OCI-M2 (cell line): ENCODE results near the gene TRIM16.
"Not testable (repeated sequence)": the region's sequence is repeated elsewhere in the genome, so short reads cannot be mapped to it uniquely, and the experiment has no call there.

Source experiments
- DNase-seq: peaks from one replicate; lab custom pipeline; 2025; ENCODE audit not compliant: unreplicated experiment; lab: John Stamatoyannopoulos, UW

Gene TRIM16

DNA sequence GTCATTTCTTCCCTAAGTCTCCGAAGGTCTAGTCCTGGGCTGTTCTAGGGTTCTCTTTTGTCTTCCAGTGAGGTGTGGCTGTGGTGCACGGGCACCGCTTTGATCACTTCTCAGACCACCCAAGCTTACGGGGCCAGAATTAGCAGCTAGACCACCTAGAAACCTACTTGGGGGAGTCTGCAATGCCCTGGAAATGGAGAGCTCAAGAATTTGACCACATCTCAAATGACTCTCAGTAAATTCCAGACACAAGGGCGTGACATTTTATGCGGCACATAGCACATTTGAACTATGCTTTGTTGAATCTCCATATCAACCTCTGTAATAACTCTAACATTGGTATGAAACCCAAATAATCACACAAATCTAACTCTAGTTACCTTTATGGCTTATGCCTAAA is 24.9 kb downstream of the TRIM16 start:
- no peak for DNase-seq

- DNase-seq: no peak
Measured at GRCh38 chr17:15658296-15658695, 25.8 kb downstream of the TRIM16 start.

GRCh38 chr17:15657868-15658267 is 26.2 kb downstream of the TRIM16 start:
- DNase-seq: no peak

GRCh38 chr17:15654886-15655561 is 29.1 kb downstream of the TRIM16 start:
- no peak for DNase-seq

DNA sequence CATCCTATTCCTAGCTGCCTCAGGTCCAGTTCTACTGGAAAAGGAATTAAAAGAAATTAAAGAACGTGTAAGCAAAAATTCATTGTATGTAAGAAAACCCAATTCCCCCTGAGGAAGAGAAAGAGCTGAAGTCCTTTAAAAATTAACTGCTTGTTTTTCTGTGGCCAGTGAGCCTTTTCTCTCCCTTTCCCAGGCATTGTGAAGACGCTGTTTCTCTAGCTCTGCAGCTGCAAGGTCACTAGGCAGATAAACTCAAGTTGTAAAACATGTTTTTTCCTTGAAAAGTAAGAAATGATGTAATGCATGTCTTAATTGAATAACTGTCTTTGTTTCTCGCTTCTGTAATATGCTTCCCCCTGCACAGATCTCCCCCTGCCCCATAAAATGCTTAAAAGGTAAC is 29.7 kb downstream of the TRIM16 start:
- DNase-seq: not testable (repeated sequence)

- DNase-seq: no peak
Measured at GRCh38 chr17:15652960-15653359, 31.2 kb downstream of the TRIM16 start.

DNA sequence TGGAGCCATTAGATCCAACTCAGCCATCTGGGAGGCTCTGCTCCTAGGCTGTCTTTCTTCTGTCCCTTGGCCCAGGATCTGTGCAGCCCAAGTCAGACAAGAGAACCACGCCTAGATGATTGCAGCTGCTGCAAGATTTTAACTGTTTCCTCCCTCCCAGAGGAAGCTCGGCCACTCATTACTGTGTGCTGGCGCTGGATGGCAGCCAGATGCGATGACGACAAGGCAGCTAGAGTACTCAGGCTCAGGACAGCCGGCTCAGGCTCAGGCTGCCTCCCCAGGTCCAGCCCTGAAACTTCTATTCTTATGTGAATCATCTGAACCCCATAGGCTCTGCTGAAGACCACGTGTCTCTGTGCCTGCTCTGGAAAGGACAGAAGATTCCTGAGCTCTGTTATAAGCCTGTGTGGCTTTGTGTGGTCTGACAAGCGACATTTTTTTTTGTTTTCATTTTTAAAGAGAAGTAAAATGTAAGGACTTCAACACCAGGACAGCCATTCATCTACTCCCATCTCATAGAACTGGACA is 32.5 kb downstream of the TRIM16 start:
- no peak for DNase-seq

DNA sequence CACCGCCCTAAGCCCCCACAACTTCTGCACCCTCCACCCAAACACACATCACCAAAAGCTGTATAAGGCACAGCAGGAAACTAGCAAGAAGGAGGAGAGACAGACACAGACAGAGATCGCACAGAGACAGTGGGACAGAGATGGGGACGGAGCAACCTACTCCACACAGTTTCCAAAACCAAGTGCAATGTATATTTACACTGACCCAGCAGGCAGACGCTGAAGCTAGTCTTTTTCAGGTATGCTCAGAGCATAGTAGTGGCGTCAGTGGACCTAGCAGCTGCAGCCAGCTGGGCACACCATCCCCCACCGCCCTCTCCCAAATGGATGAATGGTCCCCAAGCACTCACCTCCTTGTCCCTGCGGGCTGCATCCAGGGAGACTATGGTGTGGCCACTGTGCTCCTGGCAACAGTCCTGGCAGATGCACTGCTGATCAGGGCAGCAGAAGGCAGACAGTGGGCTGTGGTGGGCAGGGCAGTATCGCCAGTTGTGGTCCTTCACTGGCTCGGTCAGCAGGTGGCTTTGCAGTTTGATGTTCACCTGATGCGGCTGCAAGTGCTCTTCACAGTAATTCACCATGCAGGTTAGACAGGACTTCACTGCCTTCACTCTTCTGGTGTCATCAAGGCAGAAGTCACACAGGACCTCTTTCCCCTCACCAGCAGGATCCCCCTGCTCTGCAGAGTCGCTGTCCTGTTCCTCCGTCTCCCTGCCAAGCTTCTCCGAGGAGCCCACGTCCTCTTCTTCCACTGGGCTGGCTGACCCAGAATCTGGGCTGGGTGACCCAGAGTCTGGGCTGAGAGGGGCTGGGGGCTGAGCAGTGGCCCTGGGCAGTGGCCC is 33.1 kb downstream of the TRIM16 start:
- no peak for DNase-seq

- DNase-seq: no peak
Measured at GRCh38 chr17:15649861-15650421, 34.2 kb downstream of the TRIM16 start.

- no peak for DNase-seq
Measured at GRCh38 chr17:15648386-15648785, 35.7 kb downstream of the TRIM16 start.

- DNase-seq: not testable (repeated sequence)
Measured at GRCh38 chr17:15645942-15646312, 38.2 kb downstream of the TRIM16 start.

DNA sequence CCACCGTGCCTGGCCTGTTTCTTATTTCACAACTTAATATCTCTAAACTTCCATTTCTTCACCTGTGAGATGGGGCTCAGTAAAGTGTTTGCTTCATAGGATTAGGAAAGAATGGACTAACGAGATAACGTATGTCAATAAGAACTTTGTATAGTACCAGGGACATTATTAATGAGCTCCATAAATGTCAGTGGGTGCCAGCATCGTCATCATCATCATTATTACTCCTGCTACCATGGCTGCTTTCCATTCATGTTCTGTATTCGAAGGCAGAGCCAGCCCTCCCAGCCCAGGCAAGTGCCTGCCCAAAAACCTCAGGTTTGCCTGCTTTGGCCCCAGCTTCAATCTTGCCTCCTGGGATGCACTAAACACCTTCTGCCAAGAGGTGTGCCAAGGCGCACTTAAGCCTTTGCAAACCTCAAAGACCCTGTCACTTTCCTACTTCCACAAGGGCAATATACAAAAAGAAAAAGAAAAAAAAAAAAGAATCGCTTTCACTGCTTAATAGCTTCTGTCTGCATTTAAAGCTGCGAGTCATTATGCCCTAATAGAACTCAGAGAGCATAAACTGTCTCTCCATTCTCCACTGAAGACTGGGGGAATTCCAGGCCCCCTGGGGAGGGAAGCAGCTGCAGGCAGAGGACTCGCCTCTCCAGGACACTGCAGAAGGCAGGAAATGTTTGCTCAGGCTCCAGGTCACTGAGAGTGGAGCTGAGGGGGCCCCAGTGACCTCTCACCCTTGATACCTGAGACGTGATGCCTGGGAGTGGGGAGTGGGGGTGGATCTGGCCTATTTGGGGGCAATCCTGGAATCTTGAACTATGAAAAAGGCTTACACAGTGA is 38.8 kb downstream of the TRIM16 start:
- not testable (repeated sequence) for DNase-seq

DNA sequence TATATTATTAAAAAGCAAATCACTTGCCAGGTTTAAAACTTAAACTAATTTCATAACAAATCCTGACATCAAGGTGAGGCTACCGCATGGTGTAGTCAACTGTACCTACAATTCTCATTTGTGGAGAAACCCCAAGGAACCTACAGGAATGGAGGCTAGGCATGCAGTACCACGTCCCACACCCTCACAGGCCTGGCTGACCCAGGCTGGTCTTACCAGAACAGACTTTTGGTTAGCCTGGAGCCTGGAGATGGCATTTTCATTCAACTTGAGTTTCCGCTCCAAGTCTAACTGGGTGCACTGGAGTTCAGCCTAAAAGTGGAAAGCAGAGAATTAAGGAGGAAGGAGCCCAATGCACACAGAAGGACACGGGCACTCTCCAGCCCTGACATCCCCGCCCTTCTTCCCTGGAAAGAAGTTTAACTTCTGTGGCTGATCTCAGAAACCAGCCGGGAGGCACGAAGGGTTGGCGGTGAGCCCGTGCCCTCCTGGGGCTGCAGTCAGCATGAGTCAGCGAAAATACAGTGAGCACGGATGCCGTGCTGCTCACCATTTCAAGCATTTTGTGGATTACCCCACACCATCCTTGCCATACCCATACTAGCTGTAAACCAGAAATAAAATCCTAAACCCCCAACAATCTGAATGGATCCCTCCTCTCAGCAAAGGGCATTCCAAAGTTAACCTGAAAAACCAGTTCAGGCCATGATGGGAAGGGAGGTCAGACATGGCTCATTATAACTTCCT is 41.4 kb downstream of the TRIM16 start:
- DNase-seq: not testable (repeated sequence)

- DNase-seq: not testable (repeated sequence)
Measured at GRCh38 chr17:15642014-15642413, 42.1 kb downstream of the TRIM16 start.

GRCh38 chr17:15630930-15631453 is 53.1 kb downstream of the TRIM16 start:
- not testable (repeated sequence) for DNase-seq

- DNase-seq: not testable (repeated sequence)
Measured at GRCh38 chr17:15629991-15630390, 54.1 kb downstream of the TRIM16 start.

DNA sequence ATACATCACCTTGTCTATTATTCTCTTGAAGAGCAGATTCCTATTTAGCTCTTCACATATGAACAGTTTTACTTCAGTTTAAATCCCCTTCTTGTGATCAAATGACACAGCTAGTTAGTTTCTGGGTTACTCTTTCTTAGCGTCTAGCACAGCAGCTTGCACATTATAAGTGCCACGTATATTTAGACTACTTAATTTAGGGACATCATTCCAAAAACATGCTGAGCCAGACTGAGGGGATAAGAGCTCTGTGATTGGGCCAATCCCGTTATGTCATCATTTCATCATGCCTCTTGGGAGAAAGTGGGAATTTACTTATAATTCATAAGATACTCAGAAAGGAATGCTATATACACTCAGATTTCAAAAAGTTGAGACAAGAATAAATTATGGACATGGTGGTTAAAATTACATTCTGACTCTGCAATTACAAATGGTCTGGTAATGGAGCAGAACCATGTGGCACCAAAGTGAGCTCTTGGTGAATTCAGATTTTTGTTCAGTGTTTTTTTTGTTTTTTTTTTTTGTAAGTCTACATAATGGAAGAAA is 60.4 kb downstream of the TRIM16 start:
- DNase-seq: not testable (repeated sequence)

- DNase-seq: not testable (repeated sequence)
Measured at GRCh38 chr17:15623255-15623654, 60.9 kb downstream of the TRIM16 start.

GRCh38 chr17:15622124-15622523 is 62.0 kb downstream of the TRIM16 start:
- DNase-seq: not testable (repeated sequence)
